Right atrium auricular region (tissue), 2 donors: Measurements from ENCODE around the gene NEUROD2. TPM values are rescaled to one million over a fixed set of nuclear protein-coding genes. Genes with fewer than 3 reads are reported as not detected.

Experiments used
- DNase-seq: peaks from one replicate; pipeline ENCODE4 v3.0.0-alpha.2; 2019; ENCODE audit warnings: low spot score
- H3K27ac ChIP-seq, 2 donors: fragments of 200-600 bp; sonication (generic); 1 replicate in 1 of 2; 2 replicates in 1 of 2; pipeline ENCODE4 v1.5.1; 2016 to 2019
- H3K27me3 ChIP-seq, 2 donors: fragments of 200-600 bp; sonication (generic); one replicate each; pipeline versions ENCODE4 v1.5.1 to v1.6.0; 2017 to 2019
- H3K36me3 ChIP-seq: fragments of 200-600 bp; sonication (generic); one replicate; pipeline ENCODE4 v1.5.1; 2016
- H3K4me1 ChIP-seq, 2 donors: fragments of 200-600 bp; sonication (generic); one replicate each; pipeline versions ENCODE4 v1.5.1 to v1.6.0; 2017 to 2019
- H3K4me3 ChIP-seq, 2 donors: fragments of 200-600 bp; sonication (generic); 1 replicate in 1 of 2; 2 replicates in 1 of 2; pipeline ENCODE4 v1.5.1; 2017 to 2019; ENCODE audit warnings: mild to moderate bottlenecking in 1 of 2, moderate library complexity in 1 of 2
- H3K9me3 ChIP-seq, 2 donors: fragments of 200-600 bp; sonication (generic); one replicate each; pipeline ENCODE4 v1.5.1; 2019
- CTCF ChIP-seq, 2 donors: fragments of 200-600 bp; sonication (generic); IDR thresholded peaks; one replicate each; pipeline ENCODE4 v1.5.1; 2019; ENCODE audit warnings: antibody characterized with exemption in 2 of 2
- total RNA-seq, 2 donors: library from RNA; depleted of rRNA; stranded (reverse); fragments of >200 nt; gene quantifications; one replicate each; pipeline ENCODE4 v1.1.0, GENCODE V29; 2016

The NEUROD2 gene
- total RNA-seq, 2 donors from 2014 or later, result not detected

- Histone ChIP-seq H3K27me3 (peaks cover 0 to 8% of the 10 kb centered on the region in 2 donors), H3K4me3 (no peak overlapping the region), H3K36me3 (no peaks in the 10 kb centered on the region), H3K27ac (no peak overlapping the region), H3K9me3 (no peaks in the 10 kb centered on the region), H3K4me1 (peaks cover 0 to 27% of the 10 kb centered on the region in 2 donors)
- TF ChIP-seq CTCF (IDR thresholded peaks at IDR 0.05), result no peak
- DNase-seq, result no peak
Observed at GRCh38 chr17:39625198-39625785, 17.6 kb upstream of the NEUROD2 start.

GRCh38 chr17:39624313-39624712 lies 16.6 kb upstream of the NEUROD2 start:
- no peak for TF ChIP-seq CTCF (IDR thresholded peaks at IDR 0.05)
- H3K36me3 ChIP-seq, result no peaks in the 10 kb centered on the region
- no peak overlapping the region for H3K4me3 ChIP-seq
- no peaks in the 10 kb centered on the region for H3K9me3 ChIP-seq
- H3K27me3 ChIP-seq, result peaks cover 0 to 8% of the 10 kb centered on the region in 2 donors
- peaks cover 0 to 27% of the 10 kb centered on the region in 2 donors for H3K4me1 ChIP-seq
- no peak for DNase-seq
- no peak overlapping the region for H3K27ac ChIP-seq

GRCh38 chr17:39623356-39623950 lies 15.7 kb upstream of the NEUROD2 start:
- peak; percentile 89 for DNase-seq
- Histone ChIP-seq H3K4me1 (peaks cover 0 to 31% of the 10 kb centered on the region in 2 donors), H3K9me3 (no peaks in the 10 kb centered on the region), H3K27me3 (peaks cover 0 to 8% of the 10 kb centered on the region in 2 donors), H3K4me3 (no peak overlapping the region), H3K27ac (no peak overlapping the region), H3K36me3 (no peaks in the 10 kb centered on the region)
- TF ChIP-seq CTCF (IDR thresholded peaks at IDR 0.05), result peak; percentile 92 to 97

- Histone ChIP-seq H3K4me1 (peaks cover 0 to 33% of the 10 kb centered on the region in 2 donors), H3K27ac (no peak overlapping the region), H3K36me3 (no peaks in the 10 kb centered on the region), H3K9me3 (no peaks in the 10 kb centered on the region), H3K27me3 (peaks cover 0 to 7% of the 10 kb centered on the region in 2 donors), H3K4me3 (no peak overlapping the region)
- DNase-seq, result no peak
- TF ChIP-seq CTCF (IDR thresholded peaks at IDR 0.05), result no peak
Observed at GRCh38 chr17:39622380-39623006, 14.8 kb upstream of the NEUROD2 start.

- Histone ChIP-seq H3K4me3 (no peak overlapping the region), H3K27me3 (peaks cover 0 to 2% of the 10 kb centered on the region in 2 donors), H3K36me3 (no peaks in the 10 kb centered on the region), H3K4me1 (peaks cover 0 to 31% of the 10 kb centered on the region in 2 donors), H3K9me3 (no peaks in the 10 kb centered on the region), H3K27ac (no peak overlapping the region)
- DNase-seq, result peak; percentile 93
- TF ChIP-seq CTCF (IDR thresholded peaks at IDR 0.05), result peak; percentile 98 to 99
Observed at GRCh38 chr17:39621523-39622379, 14.0 kb upstream of the NEUROD2 start.
